H1 (cell line): Measurements from ENCODE around the gene FOSL1. TPM values are rescaled to one million over a fixed set of nuclear protein-coding genes. Genes with fewer than 3 reads are reported as not detected.
A peak's percentile ranks its signal among the peaks of the same experiment; 100 is the strongest.

ENCODE experiments used
- CTCF ChIA-PET: fragments of 300-600 bp; sonication (Branson Sonifier 250); formaldehyde crosslinking; loops from one replicate; lab custom pipeline; 2021; ENCODE audit not compliant: partially characterized antibody; lab: Charles Lee
- POLR2A ChIA-PET: fragments of 300-600 bp; sonication (Branson Sonifier 250); formaldehyde crosslinking; loops from one replicate; lab custom pipeline; 2021; ENCODE audit warnings: inconsistent platforms; ENCODE audit not compliant: partially characterized antibody; lab: Charles Lee
- DNase-seq, 2 experiments: peaks; one replicate each; pipeline versions ENCODE4 v3.0.0 to v3.0.0-alpha.2; 2010 to 2022; ENCODE audit warnings: low spot score in 2 of 2, low read depth in 1 of 2, mixed read lengths in 1 of 2
- FAIRE-seq: peaks from 2 replicates; lab custom pipeline; 2011; peaks lifted over from hg19 to GRCh38; lab: Jason Lieb, UNC
- H2AFZ ChIP-seq: 2 replicates; pipeline ENCODE4 v1.8.1; 2012; ENCODE audit warnings: low read length, inconsistent platforms
- H2AK5ac ChIP-seq: 2 replicates; pipeline ENCODE4 v1.6.1; 2013; ENCODE audit warnings: low read depth, low read length
- H2BK120ac ChIP-seq: replicated peaks from 2 replicates; pipeline ENCODE3; 2013; ENCODE audit warnings: low read depth, low read length, inconsistent platforms
- H2BK12ac ChIP-seq: 2 replicates; pipeline ENCODE4 v1.6.1; 2013; ENCODE audit warnings: low read depth, low read length
- H2BK15ac ChIP-seq: 2 replicates; pipeline ENCODE4 v1.6.1; 2013; ENCODE audit warnings: low read length
- H2BK20ac ChIP-seq: 2 replicates; pipeline ENCODE4 v1.6.1; 2013; ENCODE audit warnings: low read length
- H2BK5ac ChIP-seq: 2 replicates; pipeline ENCODE4 v1.6.1; 2013; ENCODE audit warnings: low read depth, low read length
- H3K14ac ChIP-seq: 2 replicates; pipeline ENCODE4 v1.6.1; 2013; ENCODE audit warnings: inconsistent platforms; ENCODE audit not compliant: insufficient read length
- H3K18ac ChIP-seq: 2 replicates; pipeline ENCODE4 v1.6.1; 2013; ENCODE audit warnings: low read length; ENCODE audit errors: extremely low read depth
- H3K23ac ChIP-seq: 2 replicates; pipeline ENCODE4 v1.6.1; 2013; ENCODE audit warnings: inconsistent platforms; ENCODE audit not compliant: insufficient read length
- H3K23me2 ChIP-seq: 2 replicates; pipeline ENCODE4 v1.6.1; 2013; ENCODE audit warnings: low read depth, low read length
- H3K27ac ChIP-seq: 2 replicates; pipeline ENCODE4 v1.6.1; 2011; ENCODE audit warnings: low read depth, low read length, inconsistent platforms
- H3K27me3 ChIP-seq, 4 experiments: replicated peaks in 1 of 4; 1 replicate in 1 of 4; 2 replicates in 3 of 4; pipeline versions ENCODE4 v1.6.1 to v1.8.1; 2011 to 2013; ENCODE audit warnings: low read length in 3 of 4, mild to moderate bottlenecking in 3 of 4, inconsistent platforms in 2 of 4, mixed read lengths in 2 of 4, moderate library complexity in 1 of 4; ENCODE audit not compliant: control insufficient read depth in 3 of 4, insufficient read depth in 3 of 4; ENCODE audit errors: extremely low read depth in 1 of 4
- H3K36me3 ChIP-seq, 4 experiments: 2 replicates each; pipeline versions ENCODE4 v1.6.1 to v1.8.1; 2011 to 2013; ENCODE audit warnings: mild to moderate bottlenecking in 4 of 4, low read length in 3 of 4, moderate library complexity in 2 of 4, control low read depth in 1 of 4, inconsistent platforms in 1 of 4; ENCODE audit not compliant: insufficient read depth in 4 of 4, control insufficient read depth in 2 of 4
- H3K4ac ChIP-seq: replicated peaks from 2 replicates; pipeline ENCODE3; 2013; ENCODE audit warnings: low read length, low read depth, mixed read lengths, inconsistent platforms; ENCODE audit not compliant: insufficient read length
- H3K4me1 ChIP-seq, 4 experiments: replicated peaks in 1 of 4; 1 replicate in 1 of 4; 2 replicates in 3 of 4; pipeline versions ENCODE4 v1.6.1 to v1.8.1; 2011 to 2013; ENCODE audit warnings: low read length in 3 of 4, inconsistent platforms in 2 of 4, mixed read lengths in 1 of 4; ENCODE audit not compliant: insufficient read depth in 4 of 4, control insufficient read depth in 3 of 4
- H3K4me2 ChIP-seq, 2 experiments: 2 replicates each; pipeline versions ENCODE4 v1.6.1 to v1.8.1; 2011 to 2013; ENCODE audit warnings: low read depth in 2 of 2, low read length in 2 of 2, control low read depth in 1 of 2, inconsistent platforms in 1 of 2, mild to moderate bottlenecking in 1 of 2; ENCODE audit not compliant: insufficient read depth in 1 of 2
- H3K4me3 ChIP-seq, 4 experiments: fragments of 200-600, 300-600 bp in 1 of 4; sonication (generic), shearing (Covaris generic), sonication (Bioruptor Twin) in 1 of 4; 2 replicates each; pipeline versions ENCODE4 v1.5.1 to v1.8.1; 2011 to 2016; ENCODE audit warnings: low read length in 4 of 4, low read depth in 3 of 4, control low read depth in 2 of 4, inconsistent platforms in 2 of 4, mild to moderate bottlenecking in 2 of 4, mixed read lengths in 1 of 4, moderate library complexity in 1 of 4; ENCODE audit not compliant: insufficient read depth in 2 of 4; ENCODE audit errors: extremely low read depth in 1 of 4
- H3K56ac ChIP-seq: replicated peaks from 2 replicates; pipeline ENCODE3; 2013; ENCODE audit warnings: low read depth, mild to moderate bottlenecking, mixed read lengths, low read length, inconsistent platforms; ENCODE audit not compliant: insufficient read length
- H3K79me1 ChIP-seq: 2 replicates; pipeline ENCODE4 v1.6.1; 2013; ENCODE audit warnings: low read depth, low read length, control low read depth
- H3K79me2 ChIP-seq, 2 experiments: 2 replicates each; pipeline versions ENCODE4 v1.6.1 to v1.8.1; 2012 to 2013; ENCODE audit warnings: low read length in 2 of 2, mild to moderate bottlenecking in 2 of 2, inconsistent platforms in 1 of 2; ENCODE audit not compliant: insufficient read depth in 2 of 2, control insufficient read depth in 1 of 2
- H3K9ac ChIP-seq, 4 experiments: replicated peaks in 1 of 4; 1 replicate in 1 of 4; 2 replicates in 3 of 4; pipeline versions ENCODE4 v1.6.1 to v1.8.1; 2011 to 2013; ENCODE audit warnings: low read depth in 3 of 4, low read length in 3 of 4, control low read depth in 2 of 4, mild to moderate bottlenecking in 2 of 4, moderate library complexity in 2 of 4, inconsistent platforms in 1 of 4; ENCODE audit errors: extremely low read depth in 1 of 4
- H3K9me3 ChIP-seq, 2 experiments: 2 replicates each; pipeline versions ENCODE4 v1.6.1 to v1.8.1; 2012 to 2013; ENCODE audit warnings: mild to moderate bottlenecking in 2 of 2, moderate library complexity in 2 of 2, control low read depth in 1 of 2, inconsistent platforms in 1 of 2, low read depth in 1 of 2, low read length in 1 of 2, mixed read lengths in 1 of 2; ENCODE audit not compliant: insufficient read depth in 2 of 2
- H4K20me1 ChIP-seq, 2 experiments: replicated peaks in 1 of 2; 2 replicates each; pipeline versions ENCODE3 to v1.8.1; 2011 to 2013; ENCODE audit warnings: inconsistent platforms in 2 of 2, low read length in 2 of 2, mild to moderate bottlenecking in 1 of 2; ENCODE audit not compliant: insufficient read depth in 2 of 2, control insufficient read depth in 1 of 2
- H4K5ac ChIP-seq: 2 replicates; pipeline ENCODE4 v1.6.1; 2013; ENCODE audit warnings: low read length, low read depth, mixed read lengths, inconsistent platforms; ENCODE audit not compliant: insufficient read length
- H4K8ac ChIP-seq: 2 replicates; pipeline ENCODE4 v1.8.0; 2013; ENCODE audit warnings: mild to moderate bottlenecking, moderate library complexity, low read length, inconsistent platforms; ENCODE audit not compliant: insufficient read depth; ENCODE audit errors: extremely low read depth
- H4K91ac ChIP-seq: replicated peaks from 2 replicates; pipeline ENCODE3; 2013; ENCODE audit warnings: low read length, mixed read lengths, inconsistent platforms; ENCODE audit not compliant: insufficient read length
- CHD1 ChIP-seq: IDR thresholded peaks from 2 replicates; pipeline ENCODE4 v1.6.1; 2012; ENCODE audit warnings: low read depth, low read length, improper control_type of control experiment
- EZH2 ChIP-seq: fragments of 200-600 bp; sonication (generic); IDR thresholded peaks from 2 replicates; pipeline ENCODE4 v1.7.1; 2012; ENCODE audit warnings: low read depth, mild to moderate bottlenecking, moderate library complexity, low read length, inconsistent platforms; ENCODE audit not compliant: severe bottlenecking
- JUN ChIP-seq: IDR thresholded peaks from 2 replicates; pipeline ENCODE4 v1.6.1; 2011; ENCODE audit warnings: low read depth, mild to moderate bottlenecking, improper control_type of control experiment, low read length
- NANOG ChIP-seq: IDR thresholded peaks from 2 replicates; pipeline ENCODE4 v1.6.1; 2011; ENCODE audit warnings: low read length, low read depth, mild to moderate bottlenecking, inconsistent platforms; ENCODE audit not compliant: insufficient read depth, poor library complexity, severe bottlenecking
- POLR2A ChIP-seq, 2 experiments: IDR thresholded peaks; 1 replicate in 1 of 2; 2 replicates in 1 of 2; pipeline ENCODE4 v1.6.1; 2011; ENCODE audit warnings: low read depth in 2 of 2, low read length in 2 of 2, mild to moderate bottlenecking in 2 of 2; ENCODE audit errors: control extremely low read depth in 1 of 2
- POLR2AphosphoS5 ChIP-seq: IDR thresholded peaks from 2 replicates; pipeline ENCODE4 v1.6.1; 2011; ENCODE audit warnings: low read depth, low read length
- SIN3A ChIP-seq, 2 experiments: IDR thresholded peaks in 1 of 2; conservative IDR thresholded peaks in 1 of 2; 2 replicates each; pipeline ENCODE4 v1.6.1; 2011 to 2012; ENCODE audit warnings: low read length in 2 of 2, improper control_type of control experiment in 1 of 2, low read depth in 1 of 2, mild to moderate bottlenecking in 1 of 2
- SIRT6 ChIP-seq: IDR thresholded peaks from one replicate; pipeline ENCODE4 v1.7.1; 2012; ENCODE audit warnings: low read length, inconsistent platforms
- SP1 ChIP-seq: IDR thresholded peaks from 2 replicates; pipeline ENCODE4 v1.6.1; 2011; ENCODE audit warnings: low read depth, low read length
- TAF7 ChIP-seq: optimal IDR thresholded peaks from 2 replicates; pipeline ENCODE3; 2011; ENCODE audit warnings: low read depth, mild to moderate bottlenecking, inconsistent platforms, low read length, moderate library complexity, borderline replicate concordance
- TEAD4 ChIP-seq: IDR thresholded peaks from 2 replicates; pipeline ENCODE4 v1.6.1; 2012; ENCODE audit warnings: low read depth, low read length, inconsistent platforms, mixed read lengths
- WGBS, 2 experiments: shearing (Covaris generic) in 1 of 2; methylation state at CpG; one replicate each; pipeline versions ENCODE4 v1.1.6 to v1.1.7; 2013 to 2015; ENCODE audit warnings: low lambda C conversion rate in 2 of 2, mixed read lengths in 2 of 2, inconsistent platforms in 1 of 2, low coverage in 1 of 2, missing lambda C conversion rate in 1 of 2; ENCODE audit not compliant: insufficient replicate concordance in 2 of 2, insufficient coverage in 1 of 2, insufficient read length in 1 of 2; ENCODE audit errors: extremely low coverage in 1 of 2, missing lambda C conversion rate in 1 of 2; 5-methylcytosine and 5-hydroxymethylcytosine counted together
- polyA plus RNA-seq, 7 experiments: library from polyadenylated mRNA; depleted of rRNA in 3 of 7; stranded (reverse) in 5 of 7; unstranded in 2 of 7; fragments of >200 nt in 5 of 7; fragments of 200-250 nt in 2 of 7; gene quantifications; 1 replicate in 5 of 7; 2 replicates in 1 of 7; 4 replicates in 1 of 7; pipeline versions ENCODE4 v1.2.1 to v1.2.3, GENCODE V29; 2011 to 2013; ENCODE audit warnings: missing spikeins in 2 of 7, mixed read lengths in 2 of 7
- total RNA-seq: library from RNA; stranded (reverse); fragmentation: NEBNext Ultra II Directional; extraction: Animal tissue kit (Norgen Biotek cat#: 25700); gene quantifications from 2 replicates; pipeline ENCODE4 v1.2.1, GENCODE V29; 2021

Gene FOSL1
- total and polyA plus RNA-seq, 2 of the 8 experiments (the other 6 are each of a cell fraction or from before 2014, with no cell fraction given) = 6.3 to 7.2 TPM

DNA sequence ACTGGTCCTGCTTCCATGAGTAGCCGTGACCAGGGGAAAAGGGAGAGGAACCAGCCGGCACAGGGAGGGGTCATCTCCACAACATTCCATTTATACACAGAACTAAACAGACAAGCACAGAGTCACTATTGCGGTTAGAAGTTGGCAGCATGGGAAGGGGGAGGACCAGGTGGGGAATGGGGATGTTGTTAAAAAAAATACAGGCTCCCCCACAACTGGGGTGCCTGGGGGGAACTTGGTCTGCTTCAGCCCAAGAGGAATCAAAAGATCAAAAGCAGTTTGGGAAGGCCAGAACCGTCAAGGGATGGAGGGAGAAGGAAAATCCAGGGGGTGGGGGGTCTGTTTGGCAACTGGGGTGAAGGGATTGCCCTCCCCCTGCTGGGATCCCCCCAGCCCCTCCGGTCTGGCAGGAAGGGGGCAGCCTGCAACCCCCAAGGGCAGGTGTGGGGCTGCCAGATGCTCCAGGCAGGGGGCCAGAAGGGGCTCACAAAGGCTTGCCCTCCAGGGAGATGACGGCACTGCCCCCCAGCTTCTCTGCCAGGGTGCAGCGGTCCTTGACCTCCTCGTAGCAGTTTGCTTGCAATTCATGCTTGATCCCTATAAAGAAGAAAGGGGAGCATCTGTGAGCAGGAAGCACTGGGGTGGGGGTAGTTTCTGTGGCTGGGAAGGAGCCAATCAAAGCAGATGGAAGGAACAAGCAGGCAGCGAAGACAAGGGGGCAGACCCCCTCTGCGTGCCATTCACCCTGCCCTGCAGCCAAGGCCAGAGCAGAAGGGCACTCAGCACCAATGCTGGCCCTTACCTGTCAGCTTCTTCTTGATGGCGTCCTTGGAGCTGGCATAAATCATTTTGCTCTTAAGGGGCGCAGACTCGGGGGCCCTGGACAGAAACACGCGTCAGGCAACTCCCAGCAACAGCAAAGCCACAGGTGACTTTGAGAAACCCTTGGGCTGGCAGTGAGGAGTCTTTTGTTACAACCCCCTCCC, 45.0 kb downstream of the FOSL1 start:
- Histone ChIP-seq H3K4me3 (no peak overlapping the region), H3K4me1 (peaks cover 0 to 9% (median under 1%) of the 10 kb centered on the region in 4 experiments; a peak in 5 of 7 replicates), H3K79me2 (peaks cover 15 to 36% of the 10 kb centered on the region in 2 experiments), H2BK120ac (no peak overlapping the region), H3K18ac (no peak overlapping the region), H2BK15ac (no peak overlapping the region), H4K20me1 (peaks cover 29 to 30% of the 10 kb centered on the region in 2 experiments), H2BK20ac (no peak overlapping the region), H3K23me2 (peaks cover 10% of the 10 kb centered on the region), H3K27ac (no peak overlapping the region), H3K9me3 (peaks cover 7 to 10% of the 10 kb centered on the region in 2 experiments; a peak in 2 of 4 replicates), H3K79me1 (peaks cover 20% of the 10 kb centered on the region), H3K27me3 (no peaks in the 10 kb centered on the region), H2AK5ac (no peak overlapping the region), H3K4ac (no peak overlapping the region), H2BK12ac (no peak overlapping the region), H2BK5ac (no peak overlapping the region), H3K23ac (no peak overlapping the region), H3K56ac (no peak overlapping the region), H4K5ac (no peak overlapping the region), H4K8ac (peak overlapping the region; percentile 4; the same call in 1 of the 2 replicates), H3K4me2 (no peak overlapping the region; a peak in 1 of 4 replicates), H3K14ac (no peak overlapping the region), H2AFZ (no peak overlapping the region), H3K9ac (no peak overlapping the region), H3K36me3 (peaks cover 17 to 34% (median 31%) of the 10 kb centered on the region in 4 experiments), H4K91ac (no peak overlapping the region)
- DNase-seq (no peak), FAIRE-seq (no peak)
- POLR2A ChIA-PET = interaction anchor here (2.0 to 39.7 kb wide), 5 partner anchors 1 to 213 kb away, joined by 6 to 1071 read pairs (median 29); partner anchors contain the start of genes CCDC85B, CFL1, CTSW and EFEMP2
- 89% methylated on average over 11 of the region's 15 CpGs; no CpG with 5 or more reads in 1 of the 2 experiments for WGBS, 2 experiments
- CTCF ChIA-PET = interaction anchor here (1.3 to 15.2 kb wide), 6 partner anchors 13 to 133 kb away, joined by 4 to 283 read pairs (median 47); partner anchors contain the start of genes AP5B1, CCDC85B, CTSW and EFEMP2
- TF ChIP-seq TEAD4 = no peak
- TF ChIP-seq JUN = no peak
- TF ChIP-seq NANOG = no peak
- TF ChIP-seq SP1 = peak; percentile 68; the same call in 1 of the 2 replicates
- TF ChIP-seq POLR2A (IDR thresholded peaks at IDR 0.05; ENCODE audit: control extremely low read depth in 1 of 2, low read depth in 2 of 2, low read length in 2 of 2) = no peak
- no peak for TF ChIP-seq EZH2
- TF ChIP-seq SIN3A (conservative IDR thresholded peaks at IDR 0.05 in 1 of 2, IDR thresholded peaks at IDR 0.05 in 1 of 2; ENCODE audit: low read depth in 1 of 2, low read length in 2 of 2) = 0 out of 4 replicates have a peak, but pooled peaks of 1 of the 2 experiments have one; percentile 59
- no peak for TF ChIP-seq CHD1
- TF ChIP-seq POLR2AphosphoS5 = peak; percentile 14; the same call in 1 of the 2 replicates
- no peak for TF ChIP-seq TAF7
- TF ChIP-seq SIRT6 = no peak
